ENCODE results near the gene SNRPD3. TPM values are rescaled to one million over a fixed set of nuclear protein-coding genes. Genes with fewer than 3 reads are reported as not detected.

SNRPD3 gene
- total and polyA plus RNA-seq, 9 of the 15 experiments (the other 6 are each of a cell fraction or from before 2014, with no cell fraction given), result 131 to 366 (median 274) TPM

DNA sequence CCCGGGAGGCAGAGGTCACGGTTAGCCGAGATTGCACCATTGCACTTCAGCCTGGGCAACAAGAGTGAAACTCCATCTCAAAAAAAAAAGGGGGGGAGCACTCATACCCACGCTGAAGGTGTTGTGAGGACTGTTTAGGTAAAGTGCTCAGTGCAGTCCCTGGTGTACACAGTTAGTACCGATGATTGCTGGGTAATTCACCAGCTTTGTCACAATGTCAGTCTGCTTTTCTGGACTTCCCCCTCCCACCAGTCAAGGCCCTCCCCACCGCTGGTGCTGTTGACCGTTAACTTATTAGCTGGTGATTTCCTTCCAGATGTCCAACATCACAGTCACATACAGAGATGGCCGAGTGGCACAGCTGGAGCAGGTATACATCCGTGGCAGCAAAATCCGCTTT, 11.9 kb downstream of the SNRPD3 start:
- CTCF ChIA-PET (ENCODE audit: low intra/inter-chr PET ratio), result no interaction called here
- H2AFZ ChIP-seq (ENCODE audit: low read depth, low read length), result no peak overlapping the region
- no TSS peak for BruUV-seq (replicated peaks)
- intact Hi-C loops (cut with micrococcal nuclease), result no loop called here
- WGBS (ENCODE audit: insufficient coverage, low coverage, missing lambda C conversion rate), result 94% methylated on average over 6 of the region's 10 CpGs
- POLR2A ChIA-PET, result no interaction called here
- no peak overlapping the region for H3K27ac ChIP-seq (ENCODE audit: extremely low read depth, low read depth, low read length)
- H4K20me1 ChIP-seq (replicated peaks; ENCODE audit: control insufficient read depth, insufficient read depth, low read length), result peaks cover 13% of the 10 kb centered on the region
- ATAC-seq (no peak), FAIRE-seq (no peak), DNase-seq (ENCODE audit: extremely low read depth in 1 of 4, low spot score in 3 of 4) (no peak)
- no peaks in the 10 kb centered on the region for H3K9me3 ChIP-seq (replicated peaks; ENCODE audit: control insufficient read depth, insufficient read depth, low read depth, low read length)
- no peaks in the 10 kb centered on the region for H3K9me1 ChIP-seq (ENCODE audit: control insufficient read depth, insufficient read depth, low read length)
- peaks cover 85% of the 10 kb centered on the region; the same call in 2 of the 3 replicates for H3K36me3 ChIP-seq (ENCODE audit: control insufficient read depth, insufficient read depth, low read length)
- H3K4me2 ChIP-seq (ENCODE audit: insufficient read depth, low read length), result no peak overlapping the region
- H3K27me3 ChIP-seq (ENCODE audit: control insufficient read depth in 2 of 2, insufficient read depth in 2 of 2, low read length in 2 of 2), result no peaks in the 10 kb centered on the region
- no peak for TF ChIP-seq SMARCC2 (IDR thresholded peaks at IDR 0.05; ENCODE audit: low read depth)
- TF ChIP-seq, protein P1, sequence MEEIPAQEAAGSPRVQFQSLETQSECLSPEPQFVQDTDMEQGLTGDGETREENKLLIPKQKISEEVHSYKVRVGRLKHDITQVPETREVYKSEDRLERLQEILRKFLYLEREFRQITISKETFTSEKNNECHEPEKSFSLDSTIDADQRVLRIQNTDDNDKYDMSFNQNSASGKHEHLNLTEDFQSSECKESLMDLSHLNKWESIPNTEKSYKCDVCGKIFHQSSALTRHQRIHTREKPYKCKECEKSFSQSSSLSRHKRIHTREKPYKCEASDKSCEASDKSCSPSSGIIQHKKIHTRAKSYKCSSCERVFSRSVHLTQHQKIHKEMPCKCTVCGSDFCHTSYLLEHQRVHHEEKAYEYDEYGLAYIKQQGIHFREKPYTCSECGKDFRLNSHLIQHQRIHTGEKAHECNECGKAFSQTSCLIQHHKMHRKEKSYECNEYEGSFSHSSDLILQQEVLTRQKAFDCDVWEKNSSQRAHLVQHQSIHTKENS (CRISPR knock-in tag; IDR thresholded peaks at IDR 0.05), result no peak
- TF ChIP-seq, protein P2, sequence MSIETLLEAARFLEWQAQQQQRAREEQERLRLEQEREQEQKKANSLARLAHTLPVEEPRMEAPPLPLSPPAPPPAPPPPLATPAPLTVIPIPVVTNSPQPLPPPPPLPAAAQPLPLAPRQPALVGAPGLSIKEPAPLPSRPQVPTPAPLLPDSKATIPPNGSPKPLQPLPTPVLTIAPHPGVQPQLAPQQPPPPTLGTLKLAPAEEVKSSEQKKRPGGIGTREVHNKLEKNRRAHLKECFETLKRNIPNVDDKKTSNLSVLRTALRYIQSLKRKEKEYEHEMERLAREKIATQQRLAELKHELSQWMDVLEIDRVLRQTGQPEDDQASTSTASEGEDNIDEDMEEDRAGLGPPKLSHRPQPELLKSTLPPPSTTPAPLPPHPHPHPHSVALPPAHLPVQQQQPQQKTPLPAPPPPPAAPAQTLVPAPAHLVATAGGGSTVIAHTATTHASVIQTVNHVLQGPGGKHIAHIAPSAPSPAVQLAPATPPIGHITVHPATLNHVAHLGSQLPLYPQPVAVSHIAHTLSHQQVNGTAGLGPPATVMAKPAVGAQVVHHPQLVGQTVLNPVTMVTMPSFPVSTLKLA (conservative IDR thresholded peaks at IDR 0.05), result no peak
- H3K79me2 ChIP-seq (ENCODE audit: control insufficient read depth, insufficient read depth, low read length), result peaks cover 53% of the 10 kb centered on the region
- H3K4me1 ChIP-seq (replicated peaks in 1 of 2; ENCODE audit: control insufficient read depth in 2 of 2, insufficient read depth in 2 of 2, low read length in 2 of 2), result peaks cover 0 to 4% of the 10 kb centered on the region in 2 experiments; a peak in 1 of 5 replicates
- H3K9ac ChIP-seq (ENCODE audit: insufficient read depth in 1 of 2, low read depth in 2 of 2, low read length in 2 of 2), result no peak overlapping the region
- in situ Hi-C loops (cut with MboI), result no loop called here
- no peak overlapping the region for H3K4me3 ChIP-seq
